MG63 (cell line): Measurements from ENCODE around the gene RASSF1. TPM values are rescaled to one million over a fixed set of nuclear protein-coding genes. Genes with fewer than 3 reads are reported as not detected.
"Not testable (repeated sequence)": the region's sequence is repeated elsewhere in the genome, so short reads cannot be mapped to it uniquely, and the experiment has no call there.

Source experiments
- DNase-seq: peaks from one replicate; pipeline ENCODE4 v3.0.0-alpha.2; 2020
- H3K27me3 ChIP-seq: fragments of 250-450 bp; sonication (Bioruptor Pico); 2 replicates; pipeline ENCODE4 v1.5.1; 2020; ENCODE audit warnings: mild to moderate bottlenecking, moderate library complexity
- H3K36me3 ChIP-seq: fragments of 250-450 bp; sonication (Bioruptor Pico); 2 replicates; pipeline ENCODE4 v1.5.1; 2020; ENCODE audit warnings: mild to moderate bottlenecking, moderate library complexity
- H3K4me3 ChIP-seq: fragments of 250-450 bp; sonication (Bioruptor Pico); 2 replicates; pipeline ENCODE4 v1.5.1; 2020; ENCODE audit warnings: mild to moderate bottlenecking, moderate library complexity
- H3K9me3 ChIP-seq: fragments of 250-450 bp; sonication (Bioruptor Pico); 2 replicates; pipeline ENCODE4 v1.5.1; 2020; ENCODE audit warnings: mild to moderate bottlenecking, moderate library complexity
- total RNA-seq: library from RNA; depleted of rRNA; stranded (reverse); fragments of >200 nt; shearing (Covaris generic); gene quantifications from 2 replicates; pipeline ENCODE4 v1.2.3, GENCODE V29; 2014; ENCODE audit warnings: low replicate concordance; rRNA removed

The RASSF1 gene
- total RNA-seq, 1 experiment from 2014 or later: 42.0 TPM

GRCh38 chr3:50289130-50289529 lies 51.5 kb downstream of the RASSF1 start:
- no peak overlapping the region for H3K4me3 ChIP-seq
- no peak for DNase-seq
- peaks cover 14% of the 10 kb centered on the region for H3K36me3 ChIP-seq
- H3K9me3 ChIP-seq: no peaks in the 10 kb centered on the region
- H3K27me3 ChIP-seq: no peaks in the 10 kb centered on the region

- Histone ChIP-seq H3K27me3 (no peaks in the 10 kb centered on the region), H3K36me3 (peaks cover 14% of the 10 kb centered on the region), H3K4me3 (no peak overlapping the region), H3K9me3 (no peaks in the 10 kb centered on the region)
- no peak for DNase-seq
Observed at GRCh38 chr3:50288387-50289007, 52.1 kb downstream of the RASSF1 start.

- Histone ChIP-seq H3K4me3 (no peak overlapping the region), H3K9me3 (no peaks in the 10 kb centered on the region), H3K27me3 (no peaks in the 10 kb centered on the region), H3K36me3 (peaks cover 14% of the 10 kb centered on the region)
- no peak for DNase-seq
Observed at GRCh38 chr3:50287262-50287661, 53.4 kb downstream of the RASSF1 start.

GRCh38 chr3:50286322-50287227 lies 54.1 kb downstream of the RASSF1 start:
- Histone ChIP-seq H3K36me3 (peaks cover 14% of the 10 kb centered on the region), H3K4me3 (no peak overlapping the region), H3K9me3 (no peaks in the 10 kb centered on the region), H3K27me3 (no peaks in the 10 kb centered on the region)
- DNase-seq: no peak

- not testable (repeated sequence) for H3K4me3 ChIP-seq, H3K36me3 ChIP-seq, DNase-seq, H3K9me3 ChIP-seq, H3K27me3 ChIP-seq
Observed at GRCh38 chr3:50284121-50284520, 56.5 kb downstream of the RASSF1 start.

Other genes starting within 250 kb of the RASSF1 start
- 11.7 and 22.9 TPM in 2 replicates for gene SEMA3F, start 185.5 kb downstream of the RASSF1 start, total RNA-seq
- gene GNAT1, start 149.2 kb downstream of the RASSF1 start, total RNA-seq: not detected in 2 replicates
- gene SLC38A3, start 135.6 kb downstream of the RASSF1 start, total RNA-seq: not detected in 2 replicates
- gene GNAI2, start 104.6 kb downstream of the RASSF1 start, total RNA-seq: 73.9 and 114 TPM in 2 replicates
- 9.7 and 13.4 TPM in 2 replicates for gene SEMA3B, start 71.7 kb downstream of the RASSF1 start, total RNA-seq
- gene LSMEM2, start 61.7 kb downstream of the RASSF1 start, total RNA-seq: not detected in 2 replicates
- 87.8 and 101 TPM in 2 replicates for gene IFRD2, start 48.4 kb downstream of the RASSF1 start, total RNA-seq
- 3.0 and 8.0 TPM in 2 replicates for gene HYAL3, start 41.4 kb downstream of the RASSF1 start, total RNA-seq
- 1.1 and 6.4 TPM in 2 replicates for gene NAA80, start 41.4 kb downstream of the RASSF1 start, total RNA-seq
- gene HYAL1, start 37.3 kb downstream of the RASSF1 start, total RNA-seq: 1.4 TPM in 1 of 2 replicates, not detected in the other
- gene HYAL2, start 18.1 kb downstream of the RASSF1 start, total RNA-seq: 15.5 and 30.7 TPM in 2 replicates
- 8.0 and 13.5 TPM in 2 replicates for gene TUSC2, start 12.6 kb downstream of the RASSF1 start, total RNA-seq
- gene ZMYND10, start 4.9 kb upstream of the RASSF1 start, total RNA-seq: 0.43 TPM in 1 of 2 replicates, not detected in the other
- gene NPRL2, start 9.9 kb upstream of the RASSF1 start, total RNA-seq: 14.3 and 16.0 TPM in 2 replicates
- gene CYB561D2, start 10.0 kb upstream of the RASSF1 start, total RNA-seq: 21.9 and 35.5 TPM in 2 replicates
- 18.7 and 24.1 TPM in 2 replicates for gene TMEM115, start 18.7 kb upstream of the RASSF1 start, total RNA-seq
- not detected in 2 replicates for gene CACNA2D2, start 162.8 kb upstream of the RASSF1 start, total RNA-seq
- 5.0 and 20.1 TPM in 2 replicates for gene C3orf18, start 226.9 kb upstream of the RASSF1 start, total RNA-seq
- 4.3 and 23.3 TPM in 2 replicates for gene HEMK1, start 228.7 kb upstream of the RASSF1 start, total RNA-seq